ENCODE measurements around the gene PIGZ. TPM values are rescaled to one million over a fixed set of nuclear protein-coding genes. Genes with fewer than 3 reads are reported as not detected.

PIGZ gene
- total RNA-seq, 1 experiment from 2014 or later, result 5.1 TPM

- Histone ChIP-seq H3K36me3 (ENCODE audit: control insufficient read depth, insufficient read depth, low read length) (no peaks in the 10 kb centered on the region), H3K27me3 (replicated peaks; ENCODE audit: control insufficient read depth, insufficient read depth, low read length) (no peaks in the 10 kb centered on the region), H3K4me1 (peaks cover 16% of the 10 kb centered on the region), H3K9me3 (no peaks in the 10 kb centered on the region), H3K4me3 (ENCODE audit: low read depth, low read length) (0 out of 2 replicates have a peak overlapping the region, but pooled peaks have one; percentile 82)
- ChIA-PET CTCF (no interaction called here), POLR2A (no interaction called here)
- TSS peak; percentile 46 for BruUV-seq (replicated peaks)
- intact Hi-C loops (cut with micrococcal nuclease; ENCODE audit: unreplicated experiment), result loop anchor here (1.0 to 10.0 kb wide), 2 partner anchors 14 to 183 kb away; no protein-coding TSS in a partner anchor
- Mint-ChIP-seq H3K4me3 (ENCODE audit: unreplicated experiment) (peak overlapping the region; percentile 53), H3K9me3 (ENCODE audit: unreplicated experiment) (no peaks in the 10 kb centered on the region), H3K4me1 (ENCODE audit: low read depth, unreplicated experiment) (peaks cover 10% of the 10 kb centered on the region), H3K27me3 (ENCODE audit: insufficient read depth, unreplicated experiment) (no peaks in the 10 kb centered on the region), H3K36me3 (ENCODE audit: insufficient read depth, unreplicated experiment) (peaks cover 15% of the 10 kb centered on the region), H3K27ac (ENCODE audit: unreplicated experiment) (peak overlapping the region; percentile 45)
- DNase-seq, result peak in 1 of 2 experiments; percentile 23
- TF ChIP-seq, protein P1, sequence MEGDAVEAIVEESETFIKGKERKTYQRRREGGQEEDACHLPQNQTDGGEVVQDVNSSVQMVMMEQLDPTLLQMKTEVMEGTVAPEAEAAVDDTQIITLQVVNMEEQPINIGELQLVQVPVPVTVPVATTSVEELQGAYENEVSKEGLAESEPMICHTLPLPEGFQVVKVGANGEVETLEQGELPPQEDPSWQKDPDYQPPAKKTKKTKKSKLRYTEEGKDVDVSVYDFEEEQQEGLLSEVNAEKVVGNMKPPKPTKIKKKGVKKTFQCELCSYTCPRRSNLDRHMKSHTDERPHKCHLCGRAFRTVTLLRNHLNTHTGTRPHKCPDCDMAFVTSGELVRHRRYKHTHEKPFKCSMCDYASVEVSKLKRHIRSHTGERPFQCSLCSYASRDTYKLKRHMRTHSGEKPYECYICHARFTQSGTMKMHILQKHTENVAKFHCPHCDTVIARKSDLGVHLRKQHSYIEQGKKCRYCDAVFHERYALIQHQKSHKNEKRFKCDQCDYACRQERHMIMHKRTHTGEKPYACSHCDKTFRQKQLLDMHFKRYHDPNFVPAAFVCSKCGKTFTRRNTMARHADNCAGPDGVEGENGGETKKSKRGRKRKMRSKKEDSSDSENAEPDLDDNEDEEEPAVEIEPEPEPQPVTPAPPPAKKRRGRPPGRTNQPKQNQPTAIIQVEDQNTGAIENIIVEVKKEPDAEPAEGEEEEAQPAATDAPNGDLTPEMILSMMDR (IDR thresholded peaks at IDR 0.05; ENCODE audit: insufficient read depth in 1 of 2, low read depth in 1 of 2, low read length in 1 of 2, severe bottlenecking in 1 of 2, unreplicated experiment in 1 of 2), result no peak
Observed at GRCh38 chr3:197001972-197002700, 33.5 kb upstream of the PIGZ start.

- ChIA-PET POLR2A (no interaction called here), CTCF (no interaction called here)
- peaks cover 15% of the 10 kb centered on the region for H3K36me3 Mint-ChIP-seq (ENCODE audit: insufficient read depth, unreplicated experiment)
- no peak overlapping the region for H3K4me3 ChIP-seq (ENCODE audit: low read depth, low read length)
- intact Hi-C loops (cut with micrococcal nuclease; ENCODE audit: unreplicated experiment), result loop anchor here (1.0 to 10.0 kb wide), 2 partner anchors 13 to 183 kb away; no protein-coding TSS in a partner anchor
- peaks cover 10% of the 10 kb centered on the region for H3K4me1 Mint-ChIP-seq (ENCODE audit: low read depth, unreplicated experiment)
- H3K27me3 Mint-ChIP-seq (ENCODE audit: insufficient read depth, unreplicated experiment), result no peaks in the 10 kb centered on the region
- peak overlapping the region; percentile 53 for H3K4me3 Mint-ChIP-seq (ENCODE audit: unreplicated experiment)
- TF ChIP-seq, protein P1 (IDR thresholded peaks at IDR 0.05; ENCODE audit: insufficient read depth in 1 of 2, low read depth in 1 of 2, low read length in 1 of 2, severe bottlenecking in 1 of 2, unreplicated experiment in 1 of 2), result no peak
- H3K9me3 ChIP-seq, result no peaks in the 10 kb centered on the region
- peaks cover 14% of the 10 kb centered on the region; the same call in 1 of the 2 replicates for H3K4me1 ChIP-seq
- H3K9me3 Mint-ChIP-seq (ENCODE audit: unreplicated experiment), result no peaks in the 10 kb centered on the region
- no peaks in the 10 kb centered on the region for H3K36me3 ChIP-seq (ENCODE audit: control insufficient read depth, insufficient read depth, low read length)
- DNase-seq, result peak in 1 of 2 experiments; percentile 26
- H3K27ac Mint-ChIP-seq (ENCODE audit: unreplicated experiment), result peak overlapping the region; percentile 45
- H3K27me3 ChIP-seq (replicated peaks; ENCODE audit: control insufficient read depth, insufficient read depth, low read length), result no peaks in the 10 kb centered on the region
- no TSS peak for BruUV-seq (replicated peaks)
Observed at GRCh38 chr3:197001106-197001971, 32.7 kb upstream of the PIGZ start.

DNA sequence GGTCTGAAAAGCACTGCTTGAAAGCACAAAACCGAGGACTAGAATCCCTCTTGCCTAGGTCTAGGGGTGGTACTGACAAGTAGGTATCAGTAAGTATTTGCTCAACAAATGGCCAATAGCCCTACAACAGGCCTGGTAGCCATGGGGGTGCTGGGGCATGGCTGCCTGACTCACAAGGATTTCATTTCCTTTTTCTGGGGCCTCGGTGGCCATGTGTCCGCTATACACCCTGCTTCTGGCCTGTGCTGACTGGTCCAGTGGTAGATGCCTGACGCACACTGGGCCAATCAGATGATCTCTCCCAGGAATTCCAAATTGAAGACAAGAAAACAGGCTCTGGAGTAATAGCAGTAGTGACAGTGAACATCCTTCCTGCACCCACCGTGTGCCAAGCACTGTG is 31.6 kb upstream of the PIGZ start:
- Histone ChIP-seq H3K27me3 (replicated peaks; ENCODE audit: control insufficient read depth, insufficient read depth, low read length) (no peaks in the 10 kb centered on the region), H3K4me1 (peaks cover 14% of the 10 kb centered on the region; the same call in 1 of the 2 replicates), H3K9me3 (no peaks in the 10 kb centered on the region), H3K4me3 (ENCODE audit: low read depth, low read length) (no peak overlapping the region), H3K36me3 (ENCODE audit: control insufficient read depth, insufficient read depth, low read length) (no peaks in the 10 kb centered on the region)
- H3K9me3 Mint-ChIP-seq (ENCODE audit: unreplicated experiment), result no peaks in the 10 kb centered on the region
- intact Hi-C loops (cut with micrococcal nuclease; ENCODE audit: unreplicated experiment), result loop anchor here (10.0 kb wide), 1 partner anchor 185 kb away; no protein-coding TSS in a partner anchor
- no peaks in the 10 kb centered on the region for H3K27me3 Mint-ChIP-seq (ENCODE audit: insufficient read depth, unreplicated experiment)
- peaks cover 10% of the 10 kb centered on the region for H3K4me1 Mint-ChIP-seq (ENCODE audit: low read depth, unreplicated experiment)
- no TSS peak for BruUV-seq (replicated peaks)
- no peak for DNase-seq
- H3K36me3 Mint-ChIP-seq (ENCODE audit: insufficient read depth, unreplicated experiment), result peaks cover 11% of the 10 kb centered on the region
- no peak overlapping the region for H3K4me3 Mint-ChIP-seq (ENCODE audit: unreplicated experiment)
- CTCF ChIA-PET, result no interaction called here
- POLR2A ChIA-PET, result no interaction called here
- no peak overlapping the region for H3K27ac Mint-ChIP-seq (ENCODE audit: unreplicated experiment)
- TF ChIP-seq, protein P1 (IDR thresholded peaks at IDR 0.05; ENCODE audit: insufficient read depth in 1 of 2, low read depth in 1 of 2, low read length in 1 of 2, severe bottlenecking in 1 of 2, unreplicated experiment in 1 of 2), result no peak
